Activated CD4-positive, alpha-beta T cell treated with anti-CD3 and anti-CD28 coated beads, Interleukin-2, amount 10 ng/mL, durations not matched to agents 24 days and 14 days (primary cell): ENCODE data around the gene PPP2R5C. TPM values are rescaled to one million over a fixed set of nuclear protein-coding genes. Genes with fewer than 3 reads are reported as not detected.
A peak's percentile ranks its signal among the peaks of the same experiment; 100 is the strongest.
"Not testable (repeated sequence)": the region's sequence is repeated elsewhere in the genome, so short reads cannot be mapped to it uniquely, and the experiment has no call there.

Experiments
- DNase-seq: peaks from one replicate; pipeline ENCODE4 v3.0.0; 2022
- H3K27ac Mint-ChIP-seq: one replicate; pipeline ENCODE4 v1.8.0; 2022; ENCODE audit warnings: mild to moderate bottlenecking, mixed read lengths
- H3K27me3 Mint-ChIP-seq: one replicate; pipeline ENCODE4 v1.8.0; 2022; ENCODE audit warnings: mixed read lengths
- H3K36me3 Mint-ChIP-seq: one replicate; pipeline ENCODE4 v1.8.0; 2022; ENCODE audit warnings: low read depth, mild to moderate bottlenecking, mixed read lengths
- H3K4me1 Mint-ChIP-seq: one replicate; pipeline ENCODE4 v1.8.0; 2021; ENCODE audit warnings: mixed read lengths
- H3K4me3 Mint-ChIP-seq: one replicate; pipeline ENCODE4 v1.8.0; 2022; ENCODE audit warnings: mild to moderate bottlenecking, moderate library complexity, mixed read lengths
- H3K9me3 Mint-ChIP-seq: one replicate; pipeline ENCODE4 v1.8.0; 2021; ENCODE audit warnings: mixed read lengths
- intact Hi-C: fragments of 100-400 bp; cut with micrococcal nuclease; formaldehyde crosslinking; loops from one replicate; pipeline ENCODE4 v1.15.1; 2023
- total RNA-seq: library from RNA; stranded (reverse); gene quantifications from 2 replicates; pipeline ENCODE4 v1.2.3, GENCODE V29; 2022

Gene PPP2R5C
- total RNA-seq, 1 donor from 2014 or later = 181 TPM

- Mint-ChIP-seq H3K4me3 (no peak overlapping the region), H3K36me3 (peaks cover 2% of the 10 kb centered on the region), H3K27ac (peak overlapping the region; percentile 67), H3K4me1 (peaks cover 36% of the 10 kb centered on the region), H3K9me3 (no peaks in the 10 kb centered on the region), H3K27me3 (no peaks in the 10 kb centered on the region)
- intact Hi-C loops = loop anchor here (5.0 kb wide), 1 partner anchor 228 kb away; no protein-coding TSS in a partner anchor
- DNase-seq = peak; percentile 54
Measured at GRCh38 chr14:101719708-101720107, 41.8 kb upstream of the PPP2R5C start.

DNA sequence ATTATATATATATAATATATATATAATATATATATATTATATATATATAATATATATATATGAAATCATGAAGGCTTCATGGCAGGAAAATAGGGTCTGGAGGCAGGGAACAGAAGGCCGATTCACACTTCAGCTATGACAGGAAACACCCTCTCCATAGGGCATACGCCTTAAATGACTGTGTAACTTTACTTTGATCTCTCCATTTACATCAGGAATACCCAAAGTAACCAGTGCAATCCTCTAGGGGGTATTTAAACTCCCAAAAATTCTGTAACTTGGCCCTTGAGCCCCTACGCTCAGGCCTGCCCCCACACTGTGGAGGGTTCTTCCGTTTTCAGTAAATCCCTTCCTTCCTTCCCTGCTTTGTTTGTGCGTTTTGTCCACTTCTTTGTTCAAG lies 40.4 kb upstream of the PPP2R5C start:
- Mint-ChIP-seq H3K4me3 (no peak overlapping the region), H3K27me3 (no peaks in the 10 kb centered on the region), H3K36me3 (no peaks in the 10 kb centered on the region), H3K9me3 (no peaks in the 10 kb centered on the region), H3K4me1 (peaks cover 36% of the 10 kb centered on the region), H3K27ac (peak overlapping the region; percentile 28)
- intact Hi-C loops = loop anchor here (5.0 kb wide), 1 partner anchor 226 kb away; no protein-coding TSS in a partner anchor
- DNase-seq = peak; percentile 57

DNA sequence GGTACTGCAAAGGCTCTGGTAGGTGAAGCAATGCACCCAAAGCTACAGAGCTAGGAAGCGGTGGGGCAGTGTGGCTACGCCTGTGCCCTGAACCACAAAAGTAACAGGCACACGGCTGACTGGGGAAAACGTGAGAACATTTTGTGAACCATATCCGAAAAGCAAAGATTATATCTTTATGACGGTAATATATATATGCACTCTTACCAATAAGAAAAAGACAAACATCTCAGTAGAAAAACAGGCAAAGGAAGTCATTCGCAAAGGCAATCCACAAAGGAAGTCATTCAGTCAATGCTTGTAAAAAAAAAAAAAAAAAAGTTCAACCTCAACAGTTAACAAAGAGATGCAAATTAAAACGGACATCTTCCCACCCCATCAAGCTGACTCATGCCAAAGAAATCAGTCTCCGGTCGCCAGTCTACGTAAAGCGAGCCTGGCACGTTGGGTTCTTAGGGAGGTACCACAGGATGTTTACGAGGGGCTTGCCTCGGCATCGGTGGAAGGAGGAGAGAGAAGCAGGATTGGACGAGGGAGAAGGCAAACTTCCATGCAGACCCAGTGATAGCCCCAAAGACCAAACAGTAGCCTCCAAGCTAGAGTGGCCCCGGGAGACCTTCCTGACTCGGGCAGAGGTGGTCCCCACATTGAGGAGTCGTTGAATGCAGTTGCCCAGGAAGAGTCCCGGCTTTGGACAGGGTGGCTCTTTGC lies 39.4 kb upstream of the PPP2R5C start:
- Mint-ChIP-seq H3K4me1 (peaks cover 37% of the 10 kb centered on the region), H3K27ac (peak overlapping the region; percentile 95), H3K4me3 (peak overlapping the region; percentile 81), H3K27me3 (no peaks in the 10 kb centered on the region), H3K36me3 (no peaks in the 10 kb centered on the region), H3K9me3 (no peaks in the 10 kb centered on the region)
- intact Hi-C loops = loop anchor here (1.0 to 5.0 kb wide), 2 partner anchors 9 to 225 kb away; no protein-coding TSS in a partner anchor
- DNase-seq = peak; percentile 91

- H3K4me1 Mint-ChIP-seq = peaks cover 41% of the 10 kb centered on the region
- peak; percentile 58 for DNase-seq
- no peaks in the 10 kb centered on the region for H3K36me3 Mint-ChIP-seq
- peak overlapping the region; percentile 22 for H3K4me3 Mint-ChIP-seq
- H3K27ac Mint-ChIP-seq = peak overlapping the region; percentile 95
- no peaks in the 10 kb centered on the region for H3K27me3 Mint-ChIP-seq
- H3K9me3 Mint-ChIP-seq = no peaks in the 10 kb centered on the region
- intact Hi-C loops = loop anchor here (5.0 kb wide), 1 partner anchor 224 kb away; no protein-coding TSS in a partner anchor
Measured at GRCh38 chr14:101723061-101723595, 38.4 kb upstream of the PPP2R5C start.

GRCh38 chr14:101725652-101726051 lies 35.9 kb upstream of the PPP2R5C start:
- intact Hi-C loops = not testable (repeated sequence)
- peaks cover 47% of the 10 kb centered on the region for H3K4me1 Mint-ChIP-seq

DNA sequence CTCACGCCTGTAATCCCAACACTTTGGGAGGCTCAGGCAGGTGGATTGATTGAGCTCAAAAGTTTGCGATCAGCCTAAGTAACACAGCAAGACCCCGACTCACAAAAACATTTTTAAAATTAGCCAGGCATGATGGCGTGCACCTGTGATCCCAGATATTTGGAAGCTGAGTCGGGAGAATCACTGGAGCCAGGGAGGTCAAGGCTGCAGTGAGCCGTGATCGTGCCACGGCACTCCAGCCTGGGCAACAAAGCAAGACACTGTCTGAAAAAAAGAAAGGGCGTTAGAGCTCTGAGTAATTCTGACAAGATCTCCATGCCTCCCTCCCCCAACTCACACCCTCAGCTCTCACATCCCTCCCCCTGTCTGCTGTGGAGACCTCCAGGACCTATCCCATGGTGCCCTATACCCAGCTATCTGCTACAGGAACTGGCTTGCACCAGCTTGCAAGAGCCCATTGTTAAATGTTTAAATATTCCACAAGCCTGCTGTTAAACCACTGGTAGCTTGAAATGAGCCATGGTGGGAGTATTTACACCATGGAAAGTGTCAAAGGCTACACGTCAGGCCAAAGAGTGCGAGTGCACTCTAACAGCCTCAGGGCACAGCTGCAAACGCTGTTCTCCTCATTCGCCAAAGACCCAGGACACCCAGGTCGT lies 35.1 kb upstream of the PPP2R5C start:
- peaks cover 50% of the 10 kb centered on the region for H3K4me1 Mint-ChIP-seq
- H3K4me3 Mint-ChIP-seq = no peak overlapping the region
- peaks cover 9% of the 10 kb centered on the region for H3K9me3 Mint-ChIP-seq
- intact Hi-C loops = no loop called here
- no peak overlapping the region for H3K27ac Mint-ChIP-seq
- no peak for DNase-seq
- H3K36me3 Mint-ChIP-seq = peaks cover 2% of the 10 kb centered on the region
- H3K27me3 Mint-ChIP-seq = no peaks in the 10 kb centered on the region

More at GRCh38 chr14:101725652-101726051, 35.9 kb upstream of the PPP2R5C start:
- H3K9me3 Mint-ChIP-seq, H3K27me3 Mint-ChIP-seq, H3K27ac Mint-ChIP-seq, H3K4me3 Mint-ChIP-seq, DNase-seq, H3K36me3 Mint-ChIP-seq: not testable (repeated sequence)

GRCh38 chr14:101726954-101727302 lies 34.6 kb upstream of the PPP2R5C start:
- peaks cover 2% of the 10 kb centered on the region for H3K36me3 Mint-ChIP-seq
- H3K4me1 Mint-ChIP-seq = peaks cover 53% of the 10 kb centered on the region
- peak overlapping the region; percentile 4 for H3K27ac Mint-ChIP-seq
- H3K27me3 Mint-ChIP-seq = no peaks in the 10 kb centered on the region
- H3K4me3 Mint-ChIP-seq = no peak overlapping the region
- no peak for DNase-seq
- intact Hi-C loops = no loop called here
- H3K9me3 Mint-ChIP-seq = peaks cover 9% of the 10 kb centered on the region

DNA sequence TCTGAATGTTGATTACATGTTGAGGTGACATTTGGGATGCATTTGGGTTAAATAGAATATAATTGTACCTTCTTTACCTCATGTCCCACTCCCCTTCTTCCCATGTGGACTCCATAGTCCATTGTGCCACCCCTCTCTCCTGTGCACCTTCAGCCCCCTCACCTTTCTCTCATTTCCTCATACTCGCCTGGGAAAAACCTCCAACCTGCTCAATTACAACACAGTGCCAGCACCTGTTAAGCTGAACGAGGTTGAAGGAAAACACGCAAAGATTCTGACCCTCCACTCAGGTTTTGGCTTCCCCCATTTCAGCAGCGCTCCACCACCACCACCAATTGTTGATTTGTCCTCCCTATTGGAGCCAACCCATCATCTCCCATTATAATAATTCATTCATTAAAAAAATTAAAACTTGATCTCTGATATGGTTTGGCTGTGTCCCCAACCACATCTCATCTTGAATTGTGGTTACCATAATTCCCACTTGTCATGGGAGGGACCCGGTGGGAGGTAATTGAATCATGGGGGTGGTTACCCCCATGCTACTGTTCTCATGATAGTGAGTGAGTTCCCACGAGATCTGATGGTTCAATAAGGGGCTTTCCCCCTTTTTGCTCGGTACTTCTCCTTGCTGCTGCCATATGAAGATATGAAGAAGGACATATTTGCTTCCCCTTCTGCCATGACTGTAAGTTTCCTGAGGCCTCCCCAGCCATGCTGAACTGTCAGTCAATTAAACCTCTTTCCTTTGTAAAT lies 33.7 kb upstream of the PPP2R5C start:
- H3K27me3 Mint-ChIP-seq = no peaks in the 10 kb centered on the region
- H3K9me3 Mint-ChIP-seq = peaks cover 9% of the 10 kb centered on the region
- H3K36me3 Mint-ChIP-seq = peaks cover 2% of the 10 kb centered on the region
- H3K4me3 Mint-ChIP-seq = no peak overlapping the region
- H3K4me1 Mint-ChIP-seq = peaks cover 52% of the 10 kb centered on the region
- DNase-seq = peak; percentile 49
- intact Hi-C loops = no loop called here
- H3K27ac Mint-ChIP-seq = no peak overlapping the region

- peaks cover 2% of the 10 kb centered on the region for H3K36me3 Mint-ChIP-seq
- intact Hi-C loops = no loop called here
- H3K4me1 Mint-ChIP-seq = peaks cover 52% of the 10 kb centered on the region
Measured at GRCh38 chr14:101728367-101728742, 33.2 kb upstream of the PPP2R5C start.

GRCh38 chr14:101729382-101729781 lies 32.1 kb upstream of the PPP2R5C start:
- DNase-seq = no peak
- H3K9me3 Mint-ChIP-seq = peaks cover 9% of the 10 kb centered on the region
- peaks cover 2% of the 10 kb centered on the region for H3K36me3 Mint-ChIP-seq
- peaks cover 60% of the 10 kb centered on the region for H3K4me1 Mint-ChIP-seq
- peak overlapping the region; percentile 81 for H3K27ac Mint-ChIP-seq
- H3K4me3 Mint-ChIP-seq = no peak overlapping the region
- intact Hi-C loops = no loop called here
- no peaks in the 10 kb centered on the region for H3K27me3 Mint-ChIP-seq

More at GRCh38 chr14:101728367-101728742, 33.2 kb upstream of the PPP2R5C start:
- Mint-ChIP-seq H3K27me3 (no peaks in the 10 kb centered on the region), H3K27ac (no peak overlapping the region), H3K4me3 (no peak overlapping the region), H3K9me3 (peaks cover 9% of the 10 kb centered on the region)
- no peak for DNase-seq

- peaks cover 60% of the 10 kb centered on the region for H3K4me1 Mint-ChIP-seq
- H3K9me3 Mint-ChIP-seq, H3K36me3 Mint-ChIP-seq, H3K27me3 Mint-ChIP-seq, intact Hi-C loops: not testable (repeated sequence)
- peak; percentile 56 for DNase-seq
- H3K27ac Mint-ChIP-seq = peak overlapping the region; percentile 98
- peak overlapping the region; percentile 84 for H3K4me3 Mint-ChIP-seq
Measured at GRCh38 chr14:101730157-101730556, 31.4 kb upstream of the PPP2R5C start.

DNA sequence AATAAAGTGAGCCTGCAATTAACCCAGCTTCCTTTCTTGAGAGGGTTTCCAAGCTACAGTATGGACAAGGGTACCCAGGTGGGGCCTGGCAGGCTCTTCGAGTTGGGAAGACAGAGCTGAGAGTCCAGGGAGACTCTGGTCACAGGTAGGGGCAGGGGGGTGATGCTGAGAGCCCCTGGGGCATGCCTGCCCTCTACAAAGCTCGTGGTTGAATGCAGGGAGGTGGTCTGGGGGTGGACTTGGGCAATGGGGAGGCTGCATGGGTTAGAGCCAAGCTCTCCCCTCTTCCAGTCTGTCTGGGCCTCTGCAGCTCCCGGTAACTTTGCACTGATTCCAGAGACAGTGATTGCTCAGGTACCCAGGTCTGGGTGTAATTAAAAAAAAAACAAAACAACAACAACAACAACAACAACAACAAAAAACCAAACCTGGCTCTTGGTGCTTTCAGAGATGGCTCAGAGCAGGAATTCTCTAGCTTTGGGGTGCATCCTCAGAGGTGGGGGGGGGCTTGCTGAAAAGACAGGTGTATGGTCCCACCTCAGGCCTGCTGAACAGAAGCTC lies 30.8 kb upstream of the PPP2R5C start:
- H3K4me1 Mint-ChIP-seq = peaks cover 58% of the 10 kb centered on the region
- H3K27me3 Mint-ChIP-seq = no peaks in the 10 kb centered on the region
- intact Hi-C loops = loop anchor here (1.0 kb wide), 5 partner anchors 8 to 93 kb away; no protein-coding TSS in a partner anchor
- no peak for DNase-seq
- H3K36me3 Mint-ChIP-seq = peaks cover 2% of the 10 kb centered on the region
- peak overlapping the region; percentile 84 for H3K4me3 Mint-ChIP-seq
- peaks cover 9% of the 10 kb centered on the region for H3K9me3 Mint-ChIP-seq
- H3K27ac Mint-ChIP-seq = peak overlapping the region; percentile 98
